ENCODE data around the gene SNAP91. TPM values are rescaled to one million over a fixed set of nuclear protein-coding genes. Genes with fewer than 3 reads are reported as not detected.
A peak's percentile ranks its signal among the peaks of the same experiment; 100 is the strongest.

The SNAP91 gene
- total and polyA plus RNA-seq, 4 donors = not detected

DNA sequence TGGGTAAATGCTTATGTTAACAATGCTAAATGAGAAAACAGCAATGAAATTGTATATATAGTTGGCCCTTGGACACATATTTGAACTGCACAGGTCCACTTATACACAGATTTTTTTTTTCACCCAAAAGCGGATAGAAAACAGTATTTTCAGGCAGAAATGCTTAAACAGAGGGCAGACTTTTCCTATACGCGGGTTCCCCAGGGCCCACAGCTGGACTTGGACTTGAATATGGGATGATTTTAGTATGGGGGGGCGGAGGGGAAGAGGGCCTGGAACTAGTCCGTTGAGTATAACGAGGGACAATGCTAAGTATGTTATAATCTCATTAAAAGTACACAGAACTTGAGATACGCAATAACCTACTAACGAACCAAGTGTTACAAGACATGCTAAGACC is 197.6 kb downstream of the SNAP91 start:
- WGBS = 86% methylated on average over 8 of the region's 8 CpGs
- DNase-seq (ENCODE audit: low spot score) = no peak
- Histone ChIP-seq H3K4me3 (ENCODE audit: low read depth in 1 of 3, low read length in 3 of 3) (no peak overlapping the region), H3K27ac (ENCODE audit: low read depth in 1 of 2, low read length in 2 of 2) (no peak overlapping the region), H3K9me3 (ENCODE audit: control insufficient read depth in 4 of 4, low read length in 3 of 4) (no peaks in the 10 kb centered on the region), H3K36me3 (ENCODE audit: control insufficient read depth in 4 of 4, insufficient read depth in 3 of 4, low read depth in 1 of 4, low read length in 3 of 4) (no peaks in the 10 kb centered on the region), H3K9ac (ENCODE audit: low read depth in 1 of 2, low read length in 2 of 2) (no peak overlapping the region), H3K27me3 (ENCODE audit: control insufficient read depth in 4 of 4, insufficient read depth in 4 of 4, low read length in 3 of 4) (no peaks in the 10 kb centered on the region), H3K4me1 (ENCODE audit: control insufficient read depth in 4 of 4, insufficient read depth in 4 of 4, low read length in 3 of 4) (peaks cover 3 to 14% (median 9%) of the 10 kb centered on the region in 4 donors)
- TF ChIP-seq RAD21 (IDR thresholded peaks at IDR 0.05) = no peak
- TF ChIP-seq, protein P1, sequence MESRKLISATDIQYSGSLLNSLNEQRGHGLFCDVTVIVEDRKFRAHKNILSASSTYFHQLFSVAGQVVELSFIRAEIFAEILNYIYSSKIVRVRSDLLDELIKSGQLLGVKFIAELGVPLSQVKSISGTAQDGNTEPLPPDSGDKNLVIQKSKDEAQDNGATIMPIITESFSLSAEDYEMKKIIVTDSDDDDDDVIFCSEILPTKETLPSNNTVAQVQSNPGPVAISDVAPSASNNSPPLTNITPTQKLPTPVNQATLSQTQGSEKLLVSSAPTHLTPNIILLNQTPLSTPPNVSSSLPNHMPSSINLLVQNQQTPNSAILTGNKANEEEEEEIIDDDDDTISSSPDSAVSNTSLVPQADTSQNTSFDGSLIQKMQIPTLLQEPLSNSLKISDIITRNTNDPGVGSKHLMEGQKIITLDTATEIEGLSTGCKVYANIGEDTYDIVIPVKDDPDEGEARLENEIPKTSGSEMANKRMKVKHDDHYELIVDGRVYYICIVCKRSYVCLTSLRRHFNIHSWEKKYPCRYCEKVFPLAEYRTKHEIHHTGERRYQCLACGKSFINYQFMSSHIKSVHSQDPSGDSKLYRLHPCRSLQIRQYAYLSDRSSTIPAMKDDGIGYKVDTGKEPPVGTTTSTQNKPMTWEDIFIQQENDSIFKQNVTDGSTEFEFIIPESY (IDR thresholded peaks at IDR 0.05) = no peak
- no peak for TF ChIP-seq SP1 (IDR thresholded peaks at IDR 0.05)
- TF ChIP-seq, protein P2, sequence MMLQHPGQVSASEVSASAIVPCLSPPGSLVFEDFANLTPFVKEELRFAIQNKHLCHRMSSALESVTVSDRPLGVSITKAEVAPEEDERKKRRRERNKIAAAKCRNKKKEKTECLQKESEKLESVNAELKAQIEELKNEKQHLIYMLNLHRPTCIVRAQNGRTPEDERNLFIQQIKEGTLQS (IDR thresholded peaks at IDR 0.05) = no peak
- TF ChIP-seq, protein P3, sequence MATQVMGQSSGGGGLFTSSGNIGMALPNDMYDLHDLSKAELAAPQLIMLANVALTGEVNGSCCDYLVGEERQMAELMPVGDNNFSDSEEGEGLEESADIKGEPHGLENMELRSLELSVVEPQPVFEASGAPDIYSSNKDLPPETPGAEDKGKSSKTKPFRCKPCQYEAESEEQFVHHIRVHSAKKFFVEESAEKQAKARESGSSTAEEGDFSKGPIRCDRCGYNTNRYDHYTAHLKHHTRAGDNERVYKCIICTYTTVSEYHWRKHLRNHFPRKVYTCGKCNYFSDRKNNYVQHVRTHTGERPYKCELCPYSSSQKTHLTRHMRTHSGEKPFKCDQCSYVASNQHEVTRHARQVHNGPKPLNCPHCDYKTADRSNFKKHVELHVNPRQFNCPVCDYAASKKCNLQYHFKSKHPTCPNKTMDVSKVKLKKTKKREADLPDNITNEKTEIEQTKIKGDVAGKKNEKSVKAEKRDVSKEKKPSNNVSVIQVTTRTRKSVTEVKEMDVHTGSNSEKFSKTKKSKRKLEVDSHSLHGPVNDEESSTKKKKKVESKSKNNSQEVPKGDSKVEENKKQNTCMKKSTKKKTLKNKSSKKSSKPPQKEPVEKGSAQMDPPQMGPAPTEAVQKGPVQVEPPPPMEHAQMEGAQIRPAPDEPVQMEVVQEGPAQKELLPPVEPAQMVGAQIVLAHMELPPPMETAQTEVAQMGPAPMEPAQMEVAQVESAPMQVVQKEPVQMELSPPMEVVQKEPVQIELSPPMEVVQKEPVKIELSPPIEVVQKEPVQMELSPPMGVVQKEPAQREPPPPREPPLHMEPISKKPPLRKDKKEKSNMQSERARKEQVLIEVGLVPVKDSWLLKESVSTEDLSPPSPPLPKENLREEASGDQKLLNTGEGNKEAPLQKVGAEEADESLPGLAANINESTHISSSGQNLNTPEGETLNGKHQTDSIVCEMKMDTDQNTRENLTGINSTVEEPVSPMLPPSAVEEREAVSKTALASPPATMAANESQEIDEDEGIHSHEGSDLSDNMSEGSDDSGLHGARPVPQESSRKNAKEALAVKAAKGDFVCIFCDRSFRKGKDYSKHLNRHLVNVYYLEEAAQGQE (IDR thresholded peaks at IDR 0.05) = no peak
- no peak for TF ChIP-seq FOXA1 (IDR thresholded peaks at IDR 0.05)
- TF ChIP-seq, protein P4, sequence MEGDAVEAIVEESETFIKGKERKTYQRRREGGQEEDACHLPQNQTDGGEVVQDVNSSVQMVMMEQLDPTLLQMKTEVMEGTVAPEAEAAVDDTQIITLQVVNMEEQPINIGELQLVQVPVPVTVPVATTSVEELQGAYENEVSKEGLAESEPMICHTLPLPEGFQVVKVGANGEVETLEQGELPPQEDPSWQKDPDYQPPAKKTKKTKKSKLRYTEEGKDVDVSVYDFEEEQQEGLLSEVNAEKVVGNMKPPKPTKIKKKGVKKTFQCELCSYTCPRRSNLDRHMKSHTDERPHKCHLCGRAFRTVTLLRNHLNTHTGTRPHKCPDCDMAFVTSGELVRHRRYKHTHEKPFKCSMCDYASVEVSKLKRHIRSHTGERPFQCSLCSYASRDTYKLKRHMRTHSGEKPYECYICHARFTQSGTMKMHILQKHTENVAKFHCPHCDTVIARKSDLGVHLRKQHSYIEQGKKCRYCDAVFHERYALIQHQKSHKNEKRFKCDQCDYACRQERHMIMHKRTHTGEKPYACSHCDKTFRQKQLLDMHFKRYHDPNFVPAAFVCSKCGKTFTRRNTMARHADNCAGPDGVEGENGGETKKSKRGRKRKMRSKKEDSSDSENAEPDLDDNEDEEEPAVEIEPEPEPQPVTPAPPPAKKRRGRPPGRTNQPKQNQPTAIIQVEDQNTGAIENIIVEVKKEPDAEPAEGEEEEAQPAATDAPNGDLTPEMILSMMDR (IDR thresholded peaks at IDR 0.05; ENCODE audit: low read depth, low read length, missing input control) = no peak
- TF ChIP-seq RXRA (IDR thresholded peaks at IDR 0.05) = no peak
- TF ChIP-seq, protein P5, sequence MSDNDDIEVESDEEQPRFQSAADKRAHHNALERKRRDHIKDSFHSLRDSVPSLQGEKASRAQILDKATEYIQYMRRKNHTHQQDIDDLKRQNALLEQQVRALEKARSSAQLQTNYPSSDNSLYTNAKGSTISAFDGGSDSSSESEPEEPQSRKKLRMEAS (IDR thresholded peaks at IDR 0.05) = no peak
- TF ChIP-seq HNF4A (conservative IDR thresholded peaks at IDR 0.05) = no peak

DNA sequence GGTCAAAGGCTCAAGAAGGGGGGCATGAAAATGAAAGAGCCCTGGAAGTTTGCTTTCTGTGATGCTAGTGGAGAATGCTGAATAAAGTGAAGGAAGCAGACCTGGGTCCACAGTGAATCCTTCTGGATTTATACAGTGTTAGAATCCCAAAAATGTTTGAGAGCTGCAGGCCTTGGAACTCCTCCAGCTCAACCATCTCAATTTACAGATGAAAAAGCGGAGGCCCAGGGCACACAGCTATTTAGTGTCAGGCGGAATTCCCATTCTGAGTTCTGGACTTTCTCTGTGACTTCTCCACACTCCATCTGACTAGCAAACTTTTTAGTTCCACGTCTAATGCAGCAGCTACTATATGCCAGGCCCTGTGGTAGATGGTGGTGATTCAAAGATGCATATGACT is 198.1 kb downstream of the SNAP91 start:
- H3K27ac ChIP-seq (ENCODE audit: low read depth in 1 of 2, low read length in 2 of 2) = no peak overlapping the region
- TF ChIP-seq NR2F2 (IDR thresholded peaks at IDR 0.05) = peak; percentile 12
- TF ChIP-seq, protein P4 (IDR thresholded peaks at IDR 0.05; ENCODE audit: low read depth, low read length, missing input control) = no peak
- no peaks in the 10 kb centered on the region for H3K9me3 ChIP-seq (ENCODE audit: control insufficient read depth in 4 of 4, low read length in 3 of 4)
- no peaks in the 10 kb centered on the region for H3K27me3 ChIP-seq (ENCODE audit: control insufficient read depth in 4 of 4, insufficient read depth in 4 of 4, low read length in 3 of 4)
- no peaks in the 10 kb centered on the region for H3K36me3 ChIP-seq (ENCODE audit: control insufficient read depth in 4 of 4, insufficient read depth in 3 of 4, low read depth in 1 of 4, low read length in 3 of 4)
- no peak overlapping the region for H3K4me3 ChIP-seq (ENCODE audit: low read depth in 1 of 3, low read length in 3 of 3)
- H3K9ac ChIP-seq (ENCODE audit: low read depth in 1 of 2, low read length in 2 of 2) = no peak overlapping the region
- no peak for DNase-seq (ENCODE audit: low spot score)
- WGBS = 88% methylated on average over 3 of the region's 3 CpGs
- H3K4me1 ChIP-seq (ENCODE audit: control insufficient read depth in 4 of 4, insufficient read depth in 4 of 4, low read length in 3 of 4) = peaks cover 3 to 14% (median 9%) of the 10 kb centered on the region in 4 donors

Data from liver (tissue), 9 donors.